ENCODE results near the gene POP7. TPM values are rescaled to one million over a fixed set of nuclear protein-coding genes. Genes with fewer than 3 reads are reported as not detected.

POP7 gene
- total RNA-seq, 1 experiment from 2014 or later: 28.2 TPM

DNA sequence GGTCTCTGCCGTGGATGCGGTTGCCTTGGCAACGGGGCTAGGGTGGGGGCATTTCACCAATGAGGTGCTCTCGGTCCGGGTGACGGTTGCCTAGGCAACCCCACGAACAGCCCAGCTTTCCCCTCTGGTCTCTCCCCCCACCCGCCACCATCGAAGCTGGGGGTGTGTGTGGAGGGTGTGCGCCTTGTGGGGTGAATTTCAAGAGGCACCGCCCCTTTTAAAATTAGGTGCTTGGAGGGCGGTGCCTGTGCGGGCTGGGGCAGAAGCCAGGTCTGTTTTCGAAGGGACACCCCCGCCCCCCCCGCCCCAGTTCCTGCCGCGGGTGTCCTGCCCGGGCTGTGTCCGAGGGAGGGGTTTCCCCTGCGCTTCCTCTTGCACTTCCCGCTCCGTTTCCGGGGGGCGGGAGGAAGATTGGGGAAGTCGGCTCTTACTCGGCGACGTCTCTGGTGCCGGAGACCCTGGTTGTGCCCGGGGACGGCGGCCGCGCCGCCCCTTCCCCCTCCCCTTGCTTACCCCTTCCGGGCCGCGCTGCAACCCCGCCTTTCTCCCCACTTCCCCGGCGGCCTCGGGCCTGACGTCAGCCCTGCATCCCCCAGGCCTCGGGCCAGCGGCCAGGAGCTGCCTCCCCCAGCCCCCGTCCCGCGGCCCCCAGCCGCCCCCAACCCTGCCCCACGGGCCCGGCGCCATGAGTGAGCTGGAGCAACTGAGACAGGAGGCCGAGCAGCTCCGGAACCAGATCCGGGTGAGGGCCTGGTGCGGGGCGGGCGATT, 30.2 kb upstream of the POP7 start:
- H3K4me1 Mint-ChIP-seq (ENCODE audit: low read depth, unreplicated experiment): no peaks in the 10 kb centered on the region
- peak overlapping the region; percentile 93 for H3K4me3 Mint-ChIP-seq (ENCODE audit: low read depth, unreplicated experiment)
- H3K27ac Mint-ChIP-seq (ENCODE audit: unreplicated experiment): no peak overlapping the region
- H3K9me3 Mint-ChIP-seq (ENCODE audit: low read depth, unreplicated experiment): no peaks in the 10 kb centered on the region
- CTCF ChIA-PET: interaction anchor here (0.7 kb wide), 1 partner anchor 211 kb away, joined by 3 read pairs; no protein-coding TSS in a partner anchor
- TF ChIP-seq, protein P1, sequence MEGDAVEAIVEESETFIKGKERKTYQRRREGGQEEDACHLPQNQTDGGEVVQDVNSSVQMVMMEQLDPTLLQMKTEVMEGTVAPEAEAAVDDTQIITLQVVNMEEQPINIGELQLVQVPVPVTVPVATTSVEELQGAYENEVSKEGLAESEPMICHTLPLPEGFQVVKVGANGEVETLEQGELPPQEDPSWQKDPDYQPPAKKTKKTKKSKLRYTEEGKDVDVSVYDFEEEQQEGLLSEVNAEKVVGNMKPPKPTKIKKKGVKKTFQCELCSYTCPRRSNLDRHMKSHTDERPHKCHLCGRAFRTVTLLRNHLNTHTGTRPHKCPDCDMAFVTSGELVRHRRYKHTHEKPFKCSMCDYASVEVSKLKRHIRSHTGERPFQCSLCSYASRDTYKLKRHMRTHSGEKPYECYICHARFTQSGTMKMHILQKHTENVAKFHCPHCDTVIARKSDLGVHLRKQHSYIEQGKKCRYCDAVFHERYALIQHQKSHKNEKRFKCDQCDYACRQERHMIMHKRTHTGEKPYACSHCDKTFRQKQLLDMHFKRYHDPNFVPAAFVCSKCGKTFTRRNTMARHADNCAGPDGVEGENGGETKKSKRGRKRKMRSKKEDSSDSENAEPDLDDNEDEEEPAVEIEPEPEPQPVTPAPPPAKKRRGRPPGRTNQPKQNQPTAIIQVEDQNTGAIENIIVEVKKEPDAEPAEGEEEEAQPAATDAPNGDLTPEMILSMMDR (IDR thresholded peaks at IDR 0.05; ENCODE audit: unreplicated experiment): no peak
- peaks cover 12% of the 10 kb centered on the region for H3K27me3 Mint-ChIP-seq (ENCODE audit: unreplicated experiment)
- peaks cover 57% of the 10 kb centered on the region for H3K36me3 Mint-ChIP-seq (ENCODE audit: insufficient read depth, unreplicated experiment)
- intact Hi-C loops (cut with micrococcal nuclease; ENCODE audit: unreplicated experiment): no loop called here
- DNase-seq: peak; percentile 33
- BruUV-seq (replicated peaks): no TSS peak

DNA sequence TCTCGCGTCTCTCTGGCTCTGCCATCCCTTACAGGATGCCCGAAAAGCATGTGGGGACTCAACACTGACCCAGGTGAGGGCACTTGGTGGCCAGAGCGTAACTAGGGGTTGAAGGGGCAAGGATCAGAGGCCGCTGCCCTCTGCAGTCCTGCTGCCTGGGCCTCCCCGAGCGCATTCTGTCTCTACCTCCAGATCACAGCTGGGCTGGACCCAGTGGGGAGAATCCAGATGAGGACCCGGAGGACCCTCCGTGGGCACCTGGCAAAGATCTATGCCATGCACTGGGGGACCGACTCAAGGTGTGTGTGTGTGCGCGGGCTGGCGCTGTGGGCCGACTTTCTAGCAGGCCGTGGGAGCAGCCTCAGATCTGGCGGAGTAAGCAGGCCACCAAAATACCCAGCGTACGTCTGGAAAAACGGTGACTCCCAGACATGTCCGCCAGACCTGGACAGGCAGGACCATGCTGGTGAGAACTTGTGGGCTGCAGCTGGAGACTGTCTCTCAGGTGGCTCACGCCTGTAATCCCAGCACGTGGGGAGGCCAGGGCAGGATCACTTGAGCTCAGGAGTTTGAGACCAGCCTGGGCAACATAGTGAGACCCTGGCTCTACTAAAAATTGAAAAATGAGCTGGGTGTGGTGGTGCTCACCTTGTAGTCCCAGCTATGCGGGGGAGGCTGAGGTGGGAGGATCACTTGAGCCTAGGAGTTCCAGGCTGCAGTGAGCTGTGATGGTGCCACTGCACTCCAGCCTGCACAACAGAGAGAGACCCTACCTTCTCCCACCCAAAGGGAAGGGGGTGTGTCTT, 29.2 kb upstream of the POP7 start:
- no peaks in the 10 kb centered on the region for H3K4me1 Mint-ChIP-seq (ENCODE audit: low read depth, unreplicated experiment)
- CTCF ChIA-PET: interaction anchor here (0.6 to 0.7 kb wide), 3 partner anchors 178 to 329 kb away, joined by 3 to 4 read pairs (median 3); no protein-coding TSS in a partner anchor
- H3K4me3 Mint-ChIP-seq (ENCODE audit: low read depth, unreplicated experiment): peak overlapping the region; percentile 93
- H3K27me3 Mint-ChIP-seq (ENCODE audit: unreplicated experiment): peaks cover 3% of the 10 kb centered on the region
- BruUV-seq (replicated peaks): no TSS peak
- no peaks in the 10 kb centered on the region for H3K9me3 Mint-ChIP-seq (ENCODE audit: low read depth, unreplicated experiment)
- peaks cover 66% of the 10 kb centered on the region for H3K36me3 Mint-ChIP-seq (ENCODE audit: insufficient read depth, unreplicated experiment)
- H3K27ac Mint-ChIP-seq (ENCODE audit: unreplicated experiment): no peak overlapping the region
- TF ChIP-seq, protein P1 (IDR thresholded peaks at IDR 0.05; ENCODE audit: unreplicated experiment): no peak
- DNase-seq: no peak
- intact Hi-C loops (cut with micrococcal nuclease; ENCODE audit: unreplicated experiment): no loop called here

DNA sequence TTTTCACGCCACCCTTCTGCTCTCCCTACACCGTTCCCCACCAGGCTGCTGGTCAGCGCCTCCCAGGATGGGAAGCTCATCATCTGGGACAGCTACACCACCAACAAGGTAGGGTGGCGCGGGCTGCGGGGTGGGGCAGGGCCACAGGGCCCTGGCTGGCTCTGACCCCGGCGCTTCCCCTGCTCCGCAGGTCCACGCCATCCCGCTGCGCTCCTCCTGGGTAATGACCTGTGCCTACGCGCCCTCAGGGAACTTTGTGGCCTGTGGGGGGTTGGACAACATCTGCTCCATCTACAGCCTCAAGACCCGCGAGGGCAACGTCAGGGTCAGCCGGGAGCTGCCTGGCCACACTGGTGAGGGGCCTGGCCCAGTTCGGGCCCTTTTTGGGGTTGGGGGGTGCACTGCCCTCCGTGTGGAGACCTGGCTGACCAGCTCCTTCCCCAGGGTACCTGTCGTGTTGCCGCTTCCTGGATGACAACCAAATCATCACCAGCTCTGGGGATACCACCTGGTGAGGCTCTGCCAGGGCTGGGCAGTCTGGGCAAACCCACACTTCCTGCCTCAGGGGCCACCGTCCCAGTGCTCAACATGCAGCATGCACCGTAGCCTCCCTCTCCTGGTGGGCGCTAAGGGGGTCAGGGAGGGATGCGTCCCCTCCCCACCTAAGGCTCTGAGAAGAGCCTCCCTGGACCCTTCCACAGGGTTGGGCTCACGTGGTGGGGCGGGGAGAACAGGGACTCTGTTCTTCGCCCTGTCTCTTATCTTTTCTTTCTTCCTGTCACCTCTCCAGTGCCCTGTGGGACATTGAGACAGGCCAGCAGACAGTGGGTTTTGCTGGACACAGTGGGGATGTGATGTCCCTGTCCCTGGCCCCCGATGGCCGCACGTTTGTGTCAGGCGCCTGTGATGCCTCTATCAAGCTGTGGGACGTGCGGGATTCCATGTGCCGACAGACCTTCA, 28.3 kb upstream of the POP7 start:
- no TSS peak for BruUV-seq (replicated peaks)
- Mint-ChIP-seq H3K27ac (ENCODE audit: unreplicated experiment) (peak overlapping the region; percentile 50), H3K36me3 (ENCODE audit: insufficient read depth, unreplicated experiment) (peaks cover 74% of the 10 kb centered on the region), H3K4me3 (ENCODE audit: low read depth, unreplicated experiment) (no peak overlapping the region), H3K4me1 (ENCODE audit: low read depth, unreplicated experiment) (no peaks in the 10 kb centered on the region), H3K9me3 (ENCODE audit: low read depth, unreplicated experiment) (no peaks in the 10 kb centered on the region), H3K27me3 (ENCODE audit: unreplicated experiment) (no peaks in the 10 kb centered on the region)
- CTCF ChIA-PET: interaction anchor here (0.6 kb wide), 2 partner anchors 179 to 328 kb away, joined by 3 to 4 read pairs; no protein-coding TSS in a partner anchor
- intact Hi-C loops (cut with micrococcal nuclease; ENCODE audit: unreplicated experiment): no loop called here
- no peak for DNase-seq
- TF ChIP-seq, protein P1 (IDR thresholded peaks at IDR 0.05; ENCODE audit: unreplicated experiment): no peak
